Body of pancreas (tissue), 4 donors: ENCODE measurements around the gene OLAH. TPM values are rescaled to one million over a fixed set of nuclear protein-coding genes. Genes with fewer than 3 reads are reported as not detected.

Source experiments
- ATAC-seq: fragments of 150-250 bp; one replicate; pipeline ENCODE4 v1.9.1; 2016
- DNase-seq, 4 donors: peaks; one replicate each; pipeline ENCODE4 v3.0.0-alpha.2; 2019
- H3K27ac ChIP-seq, 4 donors: fragments of 200-600 bp; sonication (generic); 1 replicate in 3 of 4; 2 replicates in 1 of 4; pipeline versions ENCODE4 v1.5.1 to v1.6.1; 2016 to 2019; ENCODE audit warnings: mild to moderate bottlenecking in 1 of 4, mixed read lengths in 1 of 4, moderate library complexity in 1 of 4
- H3K27me3 ChIP-seq, 2 donors: fragments of 200-600 bp; sonication (generic); one replicate each; pipeline ENCODE4 v1.6.0; 2016; ENCODE audit warnings: mild to moderate bottlenecking in 1 of 2
- H3K36me3 ChIP-seq, 2 donors: fragments of 200-600 bp; sonication (generic); replicated peaks in 1 of 2; 2 replicates each; pipeline ENCODE4 v1.5.1; 2016; ENCODE audit warnings: low read depth in 2 of 2; ENCODE audit not compliant: insufficient read depth in 1 of 2
- H3K4me1 ChIP-seq: fragments of 200-600 bp; sonication (generic); one replicate; pipeline ENCODE4 v1.6.0; 2016
- H3K4me3 ChIP-seq, 2 donors: fragments of 200-600 bp; sonication (generic); 1 replicate in 1 of 2; 2 replicates in 1 of 2; pipeline ENCODE4 v1.5.1; 2016 to 2019
- H3K9me3 ChIP-seq, 3 donors: fragments of 200-600 bp; sonication (generic); 1 replicate in 2 of 3; 2 replicates in 1 of 3; pipeline ENCODE4 v1.5.1; 2016
- CTCF ChIP-seq, 7 experiments: fragments of 450-650 bp in 4 of 7; fragments of 200-600 bp in 3 of 7; sonication (generic) in 3 of 7; IDR thresholded peaks; one replicate each; pipeline ENCODE4 v1.5.1; 2016 to 2019; ENCODE audit warnings: antibody characterized with exemption in 7 of 7
- POLR2A ChIP-seq, 3 donors: fragments of 450-650 bp; IDR thresholded peaks; one replicate each; pipeline ENCODE4 v1.6.1; 2016; ENCODE audit warnings: antibody characterized with exemption in 3 of 3, mild to moderate bottlenecking in 2 of 3
- WGBS, 2 donors: methylation state at CpG; one replicate each; pipeline ENCODE4 v1.1.5; 2017; 5-methylcytosine and 5-hydroxymethylcytosine counted together
- intact Hi-C: fragments of 100-400 bp; cut with DNase I; formaldehyde crosslinking; loops from one replicate; pipeline ENCODE4 v1.15.1; 2023
- total RNA-seq, 2 donors: library from RNA; depleted of rRNA; stranded (reverse); fragments of >200 nt; gene quantifications; one replicate each; pipeline ENCODE4 v1.1.0, GENCODE V29; 2016

Gene OLAH
- total RNA-seq, 2 donors from 2014 or later = not detected

- Histone ChIP-seq H3K4me1 (peaks cover 6% of the 10 kb centered on the region), H3K4me3 (peak within 1 kb of the TSS; percentile 40 to 49), H3K36me3 (no peaks in the 10 kb centered on the region), H3K27me3 (no peaks in the 10 kb centered on the region), H3K9me3 (no peaks in the 10 kb centered on the region), H3K27ac (no peak within 1 kb of the TSS)
- no peak for TF ChIP-seq POLR2A (IDR thresholded peaks at IDR 0.05)
- TF ChIP-seq CTCF (IDR thresholded peaks at IDR 0.05) = peak; percentile 25 to 76 (median 60)
- ATAC-seq = peak; percentile 93
- peak; percentile 74 to 86 (median 79) for DNase-seq
- WGBS, 2 donors = 6 to 25% methylated on average over 15 to 55 of the region's 63 CpGs
- intact Hi-C loops = no loop called here
These were observed 44.9 kb downstream of the OLAH start, which contains the start of gene ACBD7 for GRCh38 chr10:15088428-15089261. Gene ACBD7 (minus strand): TSS chr10:15088776. CDS start chr10:15088728, 48 bp downstream.

GRCh38 chr10:15091418-15091817, 47.7 kb downstream of the OLAH start:
- WGBS, 2 donors = 66 to 72% methylated on average over 5 of the region's 5 CpGs
- Histone ChIP-seq H3K36me3 (no peaks in the 10 kb centered on the region), H3K9me3 (no peaks in the 10 kb centered on the region), H3K4me1 (peaks cover 8% of the 10 kb centered on the region), H3K4me3 (no peak overlapping the region), H3K27ac (no peak overlapping the region), H3K27me3 (no peaks in the 10 kb centered on the region)
- intact Hi-C loops = no loop called here
- TF ChIP-seq CTCF (IDR thresholded peaks at IDR 0.05) (no peak), POLR2A (IDR thresholded peaks at IDR 0.05) (no peak)
- no peak for DNase-seq
- ATAC-seq = no peak

- no peak for DNase-seq
- Histone ChIP-seq H3K36me3 (no peaks in the 10 kb centered on the region), H3K4me1 (peaks cover 11% of the 10 kb centered on the region), H3K9me3 (no peaks in the 10 kb centered on the region), H3K27me3 (no peaks in the 10 kb centered on the region), H3K4me3 (no peak overlapping the region), H3K27ac (no peak overlapping the region)
- ATAC-seq = no peak
- no peak for TF ChIP-seq CTCF (IDR thresholded peaks at IDR 0.05)
- 79 to 81% methylated on average over 16 of the region's 16 CpGs for WGBS, 2 donors
- intact Hi-C loops = no loop called here
These were observed 49.2 kb downstream of the OLAH start for GRCh38 chr10:15092855-15093408.

GRCh38 chr10:15096661-15097010, 52.9 kb downstream of the OLAH start:
- ATAC-seq (peak; percentile 11), DNase-seq (no peak)
- intact Hi-C loops = no loop called here
- 0 to 1% methylated on average over 11 of the region's 11 CpGs for WGBS, 2 donors
- Histone ChIP-seq H3K27ac (peak overlapping the region; percentile 93 to 98 (median 98)), H3K36me3 (no peaks in the 10 kb centered on the region), H3K4me1 (peaks cover 30% of the 10 kb centered on the region), H3K27me3 (no peaks in the 10 kb centered on the region), H3K4me3 (peak overlapping the region; percentile 33 to 79), H3K9me3 (no peaks in the 10 kb centered on the region)
- TF ChIP-seq POLR2A (IDR thresholded peaks at IDR 0.05) = no peak
- no peak for TF ChIP-seq CTCF (IDR thresholded peaks at IDR 0.05)
